CD4-positive, alpha-beta T cell treated with Interleukin-4 for 1 hour (primary cell): Measurements from ENCODE around the gene CTNNA2.

Experiments used
- DNase-seq, 2 donors: peaks; one replicate each; pipeline ENCODE4 v3.0.0-alpha.2; 2020 to 2022

Gene CTNNA2

DNA sequence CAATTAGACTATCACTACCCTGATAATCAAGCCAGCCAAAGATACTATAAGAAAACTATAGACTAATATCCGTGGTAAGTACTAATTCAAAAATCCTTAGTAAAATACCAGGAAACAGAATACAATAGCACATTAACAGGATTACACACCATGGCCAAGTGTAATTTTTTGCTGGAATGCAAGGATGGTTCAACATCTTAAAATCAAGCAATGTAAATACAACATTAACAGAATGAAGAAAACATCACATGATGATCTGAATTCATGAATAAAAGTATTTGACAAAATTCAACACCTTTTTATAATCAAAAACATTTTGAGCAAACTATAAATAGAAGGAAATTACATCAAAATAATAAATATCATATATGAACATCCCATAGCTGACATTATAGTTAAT lies 1142.4 kb downstream of the CTNNA2 start:
- no peak for DNase-seq

DNA sequence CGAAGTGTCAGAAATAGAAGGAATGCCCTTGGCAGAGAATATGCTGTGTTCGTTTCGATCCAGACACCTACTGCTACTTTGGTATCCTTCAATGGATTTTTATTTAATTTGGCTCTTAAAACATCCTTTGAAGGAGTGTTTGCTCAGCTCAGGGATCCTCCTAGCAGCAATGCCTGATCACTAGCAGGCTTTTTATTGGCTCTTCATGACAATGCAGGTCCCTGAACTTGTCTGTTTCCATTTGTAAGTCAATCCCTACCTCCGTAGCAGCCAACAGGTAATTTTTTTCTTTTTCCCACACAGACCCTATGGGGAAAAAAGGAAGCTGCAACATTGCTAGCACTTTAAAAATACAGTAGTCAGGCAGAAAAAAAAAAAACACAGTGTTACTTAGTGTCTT lies 1157.9 kb downstream of the CTNNA2 start:
- DNase-seq = no peak

DNA sequence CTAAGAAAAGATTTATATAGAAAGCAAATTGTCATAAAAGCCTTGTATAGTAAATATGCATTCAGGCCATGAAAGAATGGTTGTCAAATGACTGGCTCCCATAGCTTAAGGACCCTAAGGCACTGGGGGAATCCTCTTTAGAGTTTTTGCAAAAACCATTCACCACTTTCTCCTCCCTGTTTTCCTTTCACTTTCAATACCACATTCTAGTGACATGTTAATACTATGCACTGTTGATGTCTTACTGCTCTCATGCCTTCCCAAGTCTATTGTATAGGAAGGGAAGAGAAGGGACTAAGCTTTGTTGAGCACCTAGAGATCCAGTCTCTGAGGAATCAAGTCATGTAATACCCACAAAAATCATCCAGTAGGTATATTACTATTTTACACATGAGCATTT lies 1174.7 kb downstream of the CTNNA2 start:
- no peak for DNase-seq

DNA sequence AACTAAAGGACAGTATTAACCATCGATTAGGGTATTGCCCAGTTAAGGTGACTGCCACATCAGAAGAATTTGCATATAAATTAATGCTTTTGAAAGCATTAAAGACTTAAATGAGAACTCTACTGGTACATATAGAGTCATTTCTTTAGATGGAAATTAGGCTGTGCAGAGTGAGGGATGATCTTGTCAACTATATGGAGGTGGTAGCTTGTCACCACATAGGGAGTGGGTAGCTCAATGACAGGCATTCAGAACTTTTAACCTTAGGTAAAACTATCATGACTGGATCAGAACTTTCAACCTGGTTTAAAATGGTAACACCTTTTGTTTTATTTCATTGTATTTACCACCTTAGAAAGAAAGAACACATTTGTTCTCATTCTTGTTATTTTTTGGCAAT lies 1176.3 kb downstream of the CTNNA2 start:
- no peak for DNase-seq
